ENCODE results near the gene ZZZ3. TPM values are rescaled to one million over a fixed set of nuclear protein-coding genes. Genes with fewer than 3 reads are reported as not detected.
A peak's percentile ranks its signal among the peaks of the same experiment; 100 is the strongest.
"Not testable (repeated sequence)": the region's sequence is repeated elsewhere in the genome, so short reads cannot be mapped to it uniquely, and the experiment has no call there.

ZZZ3 gene
- total RNA-seq, 1 donor from 2014 or later, result 41.1 TPM

GRCh38 chr1:77678660-77679610 lies 3.5 kb downstream of the ZZZ3 start:
- TF ChIP-seq CTCF (IDR thresholded peaks at IDR 0.05), result no peak
- Mint-ChIP-seq H3K36me3 (ENCODE audit: low read depth) (peaks cover 1% of the 10 kb centered on the region), H3K4me3 (ENCODE audit: unreplicated experiment) (no peak overlapping the region), H3K4me1 (ENCODE audit: low read depth) (peaks cover 48% of the 10 kb centered on the region), H3K9me3 (ENCODE audit: low read depth) (no peaks in the 10 kb centered on the region), H3K27me3 (ENCODE audit: low read depth) (no peaks in the 10 kb centered on the region), H3K27ac (ENCODE audit: unreplicated experiment) (no peak overlapping the region)
- DNase-seq (ENCODE audit: low spot score), result no peak

DNA sequence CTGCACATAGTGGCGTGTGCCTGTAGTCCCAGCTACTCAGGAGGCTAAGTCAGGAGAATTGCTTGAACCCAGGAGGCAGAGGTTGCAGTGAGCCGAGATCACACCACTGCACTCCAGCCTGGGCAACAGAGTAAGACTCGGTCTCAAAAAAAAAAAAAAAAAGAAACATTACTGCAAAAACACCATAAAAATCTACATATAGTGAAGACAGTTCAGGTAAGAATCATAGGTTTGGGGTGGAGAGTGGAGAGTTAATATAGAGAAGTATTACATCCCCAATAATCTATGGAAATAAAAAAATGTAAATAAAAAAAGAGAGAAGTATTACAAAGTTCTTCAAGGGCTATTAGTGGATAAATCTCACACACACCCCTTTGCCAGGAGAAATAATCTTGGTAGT lies 7.7 kb downstream of the ZZZ3 start:
- H3K4me1 Mint-ChIP-seq (ENCODE audit: low read depth), result peaks cover 44% of the 10 kb centered on the region
- not testable (repeated sequence) for H3K27ac Mint-ChIP-seq (ENCODE audit: unreplicated experiment); H3K27me3 Mint-ChIP-seq (ENCODE audit: low read depth); DNase-seq (ENCODE audit: low spot score); H3K36me3 Mint-ChIP-seq (ENCODE audit: low read depth); H3K9me3 Mint-ChIP-seq (ENCODE audit: low read depth); H3K4me3 Mint-ChIP-seq (ENCODE audit: unreplicated experiment)

- TF ChIP-seq CTCF (IDR thresholded peaks at IDR 0.05), result no peak
- Mint-ChIP-seq H3K4me3 (ENCODE audit: unreplicated experiment) (no peak overlapping the region), H3K4me1 (ENCODE audit: low read depth) (peaks cover 47% of the 10 kb centered on the region), H3K9me3 (ENCODE audit: low read depth) (no peaks in the 10 kb centered on the region), H3K27ac (ENCODE audit: unreplicated experiment) (peak overlapping the region; percentile 70), H3K36me3 (ENCODE audit: low read depth) (peaks cover 1% of the 10 kb centered on the region), H3K27me3 (ENCODE audit: low read depth) (no peaks in the 10 kb centered on the region)
- DNase-seq (ENCODE audit: low spot score), result no peak
Measured at GRCh38 chr1:77673716-77674355, 8.6 kb downstream of the ZZZ3 start.

- no peak for TF ChIP-seq CTCF (IDR thresholded peaks at IDR 0.05)
Measured at GRCh38 chr1:77673030-77673429, 9.4 kb downstream of the ZZZ3 start.

GRCh38 chr1:77672374-77672773 lies 10.1 kb downstream of the ZZZ3 start:
- Mint-ChIP-seq H3K36me3 (ENCODE audit: low read depth) (peaks cover 1% of the 10 kb centered on the region), H3K9me3 (ENCODE audit: low read depth) (no peaks in the 10 kb centered on the region), H3K27me3 (ENCODE audit: low read depth) (no peaks in the 10 kb centered on the region), H3K27ac (ENCODE audit: unreplicated experiment) (no peak overlapping the region), H3K4me1 (ENCODE audit: low read depth) (peaks cover 38% of the 10 kb centered on the region), H3K4me3 (ENCODE audit: unreplicated experiment) (no peak overlapping the region)
- DNase-seq (ENCODE audit: low spot score), result no peak
- no peak for TF ChIP-seq CTCF (IDR thresholded peaks at IDR 0.05)

More at GRCh38 chr1:77673030-77673429, 9.4 kb downstream of the ZZZ3 start:
- H3K27ac Mint-ChIP-seq (ENCODE audit: unreplicated experiment), result peak overlapping the region; percentile 59
- peaks cover 1% of the 10 kb centered on the region for H3K36me3 Mint-ChIP-seq (ENCODE audit: low read depth)
- no peaks in the 10 kb centered on the region for H3K27me3 Mint-ChIP-seq (ENCODE audit: low read depth)
- no peak for DNase-seq (ENCODE audit: low spot score)
- H3K4me1 Mint-ChIP-seq (ENCODE audit: low read depth), result peaks cover 40% of the 10 kb centered on the region
- H3K9me3 Mint-ChIP-seq (ENCODE audit: low read depth), result no peaks in the 10 kb centered on the region
- no peak overlapping the region for H3K4me3 Mint-ChIP-seq (ENCODE audit: unreplicated experiment)

All from chondrocyte (in vitro differentiated cells).